WTC11 (cell line): ENCODE results near the gene ADCYAP1.

Experiments
- CREM ChIP-seq: sonication (generic); formaldehyde crosslinking; IDR thresholded peaks from 2 replicates; pipeline ENCODE4 v1.8.1; 2022; ENCODE audit warnings: mild to moderate bottlenecking, missing genetic modification reagents, moderate library complexity
- CTCF ChIP-seq: fragments of 200-600 bp; IDR thresholded peaks from 2 replicates; pipeline ENCODE4 v1.8.0; 2022; ENCODE audit warnings: antibody characterized with exemption
- ELF4 ChIP-seq: sonication (generic); formaldehyde crosslinking; IDR thresholded peaks from 2 replicates; pipeline ENCODE4 v1.8.1; 2022; ENCODE audit warnings: low read depth, mild to moderate bottlenecking, moderate library complexity, missing genetic modification reagents
- GABPB1 ChIP-seq: sonication (generic); formaldehyde crosslinking; IDR thresholded peaks from 2 replicates; pipeline ENCODE4 v1.8.1; 2023; ENCODE audit warnings: mild to moderate bottlenecking, missing genetic modification reagents
- MYBL2 ChIP-seq: sonication (generic); formaldehyde crosslinking; IDR thresholded peaks from 2 replicates; pipeline ENCODE4 v1.8.1; 2023; ENCODE audit warnings: mild to moderate bottlenecking, moderate library complexity, missing genetic modification reagents
- NFYB ChIP-seq: sonication (generic); formaldehyde crosslinking; conservative IDR thresholded peaks from 2 replicates; pipeline ENCODE4 v1.8.0; 2022; ENCODE audit warnings: low read depth, missing genetic modification reagents
- SP1 ChIP-seq: sonication (generic); formaldehyde crosslinking; conservative IDR thresholded peaks from 2 replicates; pipeline ENCODE4 v1.8.1; 2022; ENCODE audit warnings: missing genetic modification reagents
- USF2 ChIP-seq: sonication (generic); formaldehyde crosslinking; IDR thresholded peaks from 2 replicates; pipeline ENCODE4 v1.8.1; 2023; ENCODE audit warnings: mild to moderate bottlenecking, missing genetic modification reagents, moderate library complexity
- ZNF423 ChIP-seq: fragments of 250-450 bp; sonication (Bioruptor Pico); IDR thresholded peaks from 2 replicates; pipeline ENCODE4 v2.1.2; 2022; ENCODE audit warnings: mild to moderate bottlenecking, moderate library complexity
- TF ChIP-seq, protein P1 (sequence below): sonication (generic); formaldehyde crosslinking; IDR thresholded peaks from 2 replicates; pipeline ENCODE4 v1.8.0; 2023; ENCODE audit warnings: missing genetic modification reagents, mild to moderate bottlenecking, borderline replicate concordance

- TF ChIP-seq CTCF, result no peak
- TF ChIP-seq GABPB1, result no peak
- TF ChIP-seq, protein P1, sequence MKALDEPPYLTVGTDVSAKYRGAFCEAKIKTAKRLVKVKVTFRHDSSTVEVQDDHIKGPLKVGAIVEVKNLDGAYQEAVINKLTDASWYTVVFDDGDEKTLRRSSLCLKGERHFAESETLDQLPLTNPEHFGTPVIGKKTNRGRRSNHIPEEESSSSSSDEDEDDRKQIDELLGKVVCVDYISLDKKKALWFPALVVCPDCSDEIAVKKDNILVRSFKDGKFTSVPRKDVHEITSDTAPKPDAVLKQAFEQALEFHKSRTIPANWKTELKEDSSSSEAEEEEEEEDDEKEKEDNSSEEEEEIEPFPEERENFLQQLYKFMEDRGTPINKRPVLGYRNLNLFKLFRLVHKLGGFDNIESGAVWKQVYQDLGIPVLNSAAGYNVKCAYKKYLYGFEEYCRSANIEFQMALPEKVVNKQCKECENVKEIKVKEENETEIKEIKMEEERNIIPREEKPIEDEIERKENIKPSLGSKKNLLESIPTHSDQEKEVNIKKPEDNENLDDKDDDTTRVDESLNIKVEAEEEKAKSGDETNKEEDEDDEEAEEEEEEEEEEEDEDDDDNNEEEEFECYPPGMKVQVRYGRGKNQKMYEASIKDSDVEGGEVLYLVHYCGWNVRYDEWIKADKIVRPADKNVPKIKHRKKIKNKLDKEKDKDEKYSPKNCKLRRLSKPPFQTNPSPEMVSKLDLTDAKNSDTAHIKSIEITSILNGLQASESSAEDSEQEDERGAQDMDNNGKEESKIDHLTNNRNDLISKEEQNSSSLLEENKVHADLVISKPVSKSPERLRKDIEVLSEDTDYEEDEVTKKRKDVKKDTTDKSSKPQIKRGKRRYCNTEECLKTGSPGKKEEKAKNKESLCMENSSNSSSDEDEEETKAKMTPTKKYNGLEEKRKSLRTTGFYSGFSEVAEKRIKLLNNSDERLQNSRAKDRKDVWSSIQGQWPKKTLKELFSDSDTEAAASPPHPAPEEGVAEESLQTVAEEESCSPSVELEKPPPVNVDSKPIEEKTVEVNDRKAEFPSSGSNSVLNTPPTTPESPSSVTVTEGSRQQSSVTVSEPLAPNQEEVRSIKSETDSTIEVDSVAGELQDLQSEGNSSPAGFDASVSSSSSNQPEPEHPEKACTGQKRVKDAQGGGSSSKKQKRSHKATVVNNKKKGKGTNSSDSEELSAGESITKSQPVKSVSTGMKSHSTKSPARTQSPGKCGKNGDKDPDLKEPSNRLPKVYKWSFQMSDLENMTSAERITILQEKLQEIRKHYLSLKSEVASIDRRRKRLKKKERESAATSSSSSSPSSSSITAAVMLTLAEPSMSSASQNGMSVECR (CRISPR knock-in tag), result no peak
- TF ChIP-seq ZNF423 (CRISPR knock-in tag), result no peak
- no peak for TF ChIP-seq USF2 (CRISPR knock-in tag)
- no peak for TF ChIP-seq CREM (CRISPR knock-in tag)
- TF ChIP-seq MYBL2 (CRISPR knock-in tag), result no peak
- no peak for TF ChIP-seq NFYB (CRISPR knock-in tag)
- TF ChIP-seq ELF4 (CRISPR knock-in tag), result no peak
- no peak for TF ChIP-seq SP1 (CRISPR knock-in tag)
These were observed 756 bp downstream of the ADCYAP1 start for GRCh38 chr18:905307-905947.
